Activated T-cell treated with anti-CD3 and anti-CD28 coated beads for 4 hours (primary cell): ENCODE data around the gene CACNG4.
"Not testable (repeated sequence)": the region's sequence is repeated elsewhere in the genome, so short reads cannot be mapped to it uniquely, and the experiment has no call there.

Experiments used
- DNase-seq: peaks from one replicate; pipeline ENCODE4 v3.0.0-alpha.2; 2020

The CACNG4 gene

GRCh38 chr17:67021743-67022450, 57.4 kb downstream of the CACNG4 start:
- no peak for DNase-seq

GRCh38 chr17:67022451-67022810, 57.9 kb downstream of the CACNG4 start:
- no peak for DNase-seq

DNA sequence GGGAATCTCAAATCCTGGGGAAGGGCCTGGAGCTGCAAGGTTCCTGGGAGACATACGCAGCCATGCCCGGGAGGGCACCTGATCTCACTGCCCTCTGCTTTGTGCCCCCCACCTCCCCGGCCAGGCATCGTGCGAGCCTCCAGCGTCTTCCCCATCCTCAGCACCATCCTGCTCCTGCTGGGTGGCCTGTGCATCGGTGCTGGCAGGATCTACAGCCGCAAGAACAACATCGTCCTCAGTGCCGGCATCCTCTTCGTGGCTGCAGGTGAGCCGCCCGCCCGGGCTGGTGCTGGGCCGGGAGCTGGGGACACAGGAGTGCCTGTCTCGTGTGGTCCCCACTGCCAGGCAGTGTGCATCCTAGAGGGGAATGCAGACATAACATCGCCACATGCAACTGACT, 60.2 kb downstream of the CACNG4 start:
- DNase-seq, result no peak

DNA sequence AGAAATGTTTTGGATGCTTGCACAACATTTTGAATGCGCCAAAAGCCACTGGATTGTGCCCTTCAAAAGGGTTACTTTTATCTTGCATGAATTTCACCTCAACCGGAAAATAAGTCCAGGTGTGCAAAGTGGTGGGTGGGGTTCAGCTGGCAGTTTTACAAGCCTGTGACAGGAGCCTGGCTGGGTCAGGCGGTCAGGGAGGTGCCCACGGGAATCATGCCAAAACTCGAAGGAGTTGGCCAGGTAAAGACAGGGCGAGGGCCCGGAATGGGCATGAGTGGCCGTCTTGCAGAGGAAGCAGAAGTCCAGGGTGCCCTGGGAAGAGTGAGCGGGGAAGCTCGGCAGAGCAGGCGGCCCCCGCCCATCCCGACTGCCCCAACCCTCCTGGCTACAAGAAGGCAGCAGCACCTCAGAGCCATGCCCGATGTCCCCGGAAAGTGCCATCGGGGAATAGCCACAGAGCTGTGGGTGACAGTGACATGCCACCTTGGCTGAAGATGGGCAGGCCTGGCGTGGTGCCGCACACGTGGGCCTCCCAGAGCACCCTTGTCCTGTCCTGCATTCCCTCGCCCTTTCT, 60.8 kb downstream of the CACNG4 start:
- DNase-seq, result no peak

DNA sequence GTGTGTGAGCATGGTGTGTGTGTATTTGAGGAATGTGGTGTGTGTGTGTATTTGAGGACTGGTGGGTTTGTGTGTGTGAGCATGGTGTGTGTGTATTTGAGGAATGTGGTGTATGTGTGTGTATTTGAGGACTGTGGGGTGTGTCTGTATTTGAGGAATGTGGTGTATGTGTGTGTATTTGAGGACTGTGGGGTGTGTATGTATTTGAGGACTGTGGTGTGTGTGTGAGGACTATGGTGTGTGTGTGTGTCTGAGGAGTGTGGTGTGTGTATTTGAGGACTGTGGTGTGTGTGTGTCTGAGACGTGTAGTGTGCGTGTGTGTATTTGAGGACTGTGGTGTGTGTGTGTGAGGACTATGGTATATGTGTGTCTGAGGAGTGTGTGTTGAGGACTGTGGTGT, 61.8 kb downstream of the CACNG4 start:
- no peak for DNase-seq

GRCh38 chr17:67027031-67027628, 62.6 kb downstream of the CACNG4 start:
- DNase-seq, result no peak

DNA sequence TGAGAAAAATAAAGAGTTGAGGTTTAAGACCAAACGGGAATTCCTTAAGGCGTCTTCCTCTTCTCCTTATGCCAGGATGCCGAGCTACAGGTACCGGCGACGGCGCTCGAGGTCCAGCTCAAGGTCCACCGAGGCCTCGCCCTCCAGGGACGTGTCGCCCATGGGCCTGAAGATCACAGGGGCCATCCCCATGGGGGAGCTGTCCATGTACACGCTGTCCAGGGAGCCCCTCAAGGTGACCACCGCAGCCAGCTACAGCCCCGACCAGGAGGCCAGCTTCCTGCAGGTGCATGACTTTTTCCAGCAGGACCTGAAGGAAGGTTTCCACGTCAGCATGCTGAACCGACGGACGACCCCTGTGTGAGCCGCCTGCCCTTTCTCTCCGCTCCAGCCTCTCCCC, 66.1 kb downstream of the CACNG4 start:
- no peak for DNase-seq

DNA sequence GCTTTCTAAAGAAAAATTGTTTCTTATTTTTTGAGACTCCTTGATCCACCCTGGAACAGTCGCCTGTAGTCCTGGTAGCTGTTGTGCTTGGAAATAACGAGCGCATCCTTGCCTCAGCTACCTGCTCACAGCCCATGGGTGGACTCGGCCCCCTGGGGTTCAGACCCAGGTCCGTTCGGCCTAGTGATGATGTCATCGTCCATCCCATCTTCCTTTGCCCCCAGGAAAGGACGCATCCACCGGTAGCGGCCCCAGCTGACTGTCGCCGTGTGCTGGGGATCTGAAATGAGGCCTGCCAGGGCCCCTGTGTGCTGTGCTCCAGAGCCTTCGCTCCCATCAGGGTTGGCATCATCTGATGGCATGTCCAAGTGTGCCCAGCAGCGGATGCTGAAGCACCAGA, 67.9 kb downstream of the CACNG4 start:
- DNase-seq, result no peak

DNA sequence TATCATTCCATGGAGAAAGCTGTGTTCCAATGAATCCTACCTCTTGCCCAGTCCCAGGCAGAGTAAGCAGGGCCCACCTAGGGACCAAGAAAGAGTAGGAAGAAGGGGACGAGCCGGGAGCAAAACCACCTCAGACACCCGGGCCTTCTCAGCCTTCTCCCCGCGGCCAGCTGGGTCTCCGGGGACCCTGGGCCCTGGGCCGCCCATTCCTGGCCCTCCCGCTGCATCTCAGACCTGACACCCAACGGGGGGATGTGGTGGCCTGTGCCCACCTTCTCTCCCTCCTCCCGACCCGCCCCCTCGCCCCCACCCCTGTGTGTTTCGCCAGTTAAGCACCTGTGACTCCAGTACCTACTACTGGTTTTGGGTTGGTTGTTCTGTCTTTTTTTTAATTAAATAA, 68.5 kb downstream of the CACNG4 start:
- no peak for DNase-seq

DNA sequence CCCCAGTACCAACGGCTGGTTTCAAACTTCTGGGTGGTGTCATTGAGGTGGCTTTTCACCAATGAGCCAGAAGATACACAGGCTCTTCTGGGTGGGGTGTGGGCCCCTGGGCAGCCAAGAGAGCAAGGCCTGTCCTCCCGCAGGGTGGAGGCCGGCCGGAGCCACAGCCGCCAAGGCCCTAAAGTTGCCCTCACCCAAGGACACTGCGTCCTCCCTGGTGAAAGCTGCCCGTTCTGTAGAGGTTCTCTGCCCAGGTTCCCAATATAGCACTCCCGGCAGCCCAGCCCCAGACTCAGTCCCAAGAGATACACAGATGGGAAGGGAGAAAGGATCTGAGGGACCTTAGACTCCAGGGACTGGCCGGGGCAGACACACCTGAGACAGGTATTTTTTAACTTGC, 69.1 kb downstream of the CACNG4 start:
- DNase-seq, result no peak

GRCh38 chr17:67035131-67036083, 70.9 kb downstream of the CACNG4 start:
- no peak for DNase-seq

DNA sequence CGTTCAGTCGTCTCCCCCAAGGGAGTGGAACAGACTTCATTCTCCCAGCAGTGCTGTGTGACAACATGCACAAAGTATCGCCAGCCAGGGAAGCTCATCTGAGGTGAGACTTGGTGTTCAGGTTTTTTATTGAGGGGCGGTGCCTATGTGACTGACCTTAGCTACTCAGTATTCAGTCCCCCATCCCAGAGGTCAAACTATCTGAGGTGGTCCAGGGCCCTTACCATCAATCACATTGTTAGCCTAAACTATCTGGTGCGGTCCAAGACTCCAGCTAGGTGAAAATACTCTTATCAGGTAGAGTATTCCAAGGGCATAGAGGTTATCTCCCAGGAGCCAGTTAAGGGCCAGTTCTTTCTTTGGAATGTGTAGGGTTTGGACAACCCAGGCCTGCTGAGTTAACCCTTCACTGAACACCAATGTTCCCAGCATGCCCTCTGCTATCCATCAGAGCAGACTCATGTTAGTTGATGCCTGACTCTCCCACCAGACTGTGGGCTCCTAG, 74.4 kb downstream of the CACNG4 start:
- DNase-seq, result no peak

DNA sequence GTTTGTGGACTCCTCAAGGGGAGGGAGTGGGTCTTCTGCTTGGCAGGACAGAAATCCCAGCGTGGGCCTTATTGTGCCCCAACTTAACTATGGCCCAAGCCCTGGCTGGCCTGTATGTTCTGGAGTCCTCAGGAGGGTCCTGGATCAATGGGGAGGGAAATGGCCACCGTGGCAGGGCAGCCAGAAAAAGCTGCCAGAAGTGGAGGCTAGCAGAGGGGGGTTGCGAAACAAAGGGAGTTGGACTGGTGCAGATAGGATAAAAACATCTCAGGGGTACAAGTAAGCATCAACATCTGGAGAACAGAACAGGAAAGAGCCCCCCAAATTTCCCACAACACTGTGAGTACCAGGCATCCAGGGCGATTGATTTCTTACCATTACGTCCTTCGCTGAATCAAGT, 76.1 kb downstream of the CACNG4 start:
- no peak for DNase-seq

GRCh38 chr17:67041119-67041518, 76.6 kb downstream of the CACNG4 start:
- DNase-seq, result not testable (repeated sequence)

- DNase-seq, result no peak
Observed at GRCh38 chr17:67041531-67041930, 77.0 kb downstream of the CACNG4 start.

- DNase-seq, result no peak
Observed at GRCh38 chr17:67041941-67042899, 77.7 kb downstream of the CACNG4 start.

DNA sequence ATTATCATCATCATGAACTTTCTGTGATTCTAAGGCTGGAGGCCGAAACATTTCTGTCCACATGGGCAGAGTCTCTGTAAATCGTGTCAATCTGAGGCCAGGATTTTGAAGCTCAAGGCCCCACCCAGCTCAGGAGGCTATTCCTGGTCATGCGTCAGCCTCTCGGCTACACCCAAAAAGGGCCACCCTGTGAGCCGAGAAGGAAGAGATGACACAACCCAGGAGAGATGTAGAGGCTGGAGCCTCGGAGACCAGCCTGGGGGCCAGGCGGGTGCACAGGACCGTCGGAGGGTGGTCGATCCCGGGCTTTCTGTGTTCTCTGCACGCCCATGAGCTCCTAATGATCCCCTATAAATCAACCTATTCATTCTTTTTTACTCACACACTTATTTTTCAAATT, 78.8 kb downstream of the CACNG4 start:
- DNase-seq, result no peak

- DNase-seq, result no peak
Observed at GRCh38 chr17:67044016-67044772, 79.7 kb downstream of the CACNG4 start, which contains the start of gene CACNG1. TSS of gene CACNG1 (plus strand) at chr17:67044554. CDS start at chr17:67044661, 107 bp downstream.

DNA sequence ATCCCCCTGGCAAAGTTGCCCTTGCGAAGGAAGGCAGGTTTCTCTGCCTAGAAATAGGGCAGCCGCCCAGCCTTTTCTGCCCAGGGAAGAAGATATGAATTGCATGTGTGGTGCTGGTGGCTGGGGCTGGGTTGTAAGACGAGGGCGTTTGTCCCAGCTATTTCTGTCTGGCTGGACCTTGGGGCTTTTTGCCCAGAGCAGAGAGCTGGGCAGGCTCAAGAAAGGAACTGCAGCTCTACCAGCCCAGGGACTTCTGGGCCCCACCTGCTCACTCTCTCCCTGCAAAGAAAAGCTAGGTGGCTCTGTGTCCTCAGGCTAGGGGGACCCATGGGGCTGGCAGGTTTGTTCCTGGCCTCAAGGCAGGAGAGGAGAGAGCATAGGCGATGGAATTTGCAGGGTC, 80.4 kb downstream of the CACNG4 start:
- no peak for DNase-seq

GRCh38 chr17:67046398-67046797, 81.9 kb downstream of the CACNG4 start:
- DNase-seq, result no peak

DNA sequence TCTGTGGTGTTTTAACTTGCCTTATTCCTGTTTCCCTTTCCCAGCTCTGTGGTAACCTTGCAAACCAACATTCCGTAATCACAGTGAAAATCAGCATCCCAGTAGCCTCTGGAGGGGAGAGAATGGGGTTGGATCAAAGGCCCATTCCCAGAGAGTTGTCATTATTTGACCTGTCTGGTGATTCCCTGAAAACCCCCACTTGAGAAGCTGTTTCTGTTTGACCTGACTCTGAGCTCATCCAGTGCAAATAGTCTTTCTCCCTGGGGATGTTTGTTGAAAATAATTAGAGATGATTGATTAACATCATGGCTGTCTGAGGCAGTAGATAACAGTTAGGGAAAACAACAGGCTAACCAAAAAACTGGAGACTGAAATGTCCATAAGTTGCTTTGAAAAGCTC, 82.9 kb downstream of the CACNG4 start:
- DNase-seq, result no peak
